GM12878 (cell line): ENCODE measurements around the gene ITGA8. TPM values are rescaled to one million over a fixed set of nuclear protein-coding genes. Genes with fewer than 3 reads are reported as not detected.

Source experiments
- ATF7 ChIP-seq: fragments of 450-650 bp; IDR thresholded peaks from 2 replicates; pipeline ENCODE4 v1.6.1; 2016; ENCODE audit warnings: low read depth, mild to moderate bottlenecking
- CHD4 ChIP-seq: fragments of 200-600 bp; sonication (generic); IDR thresholded peaks from 2 replicates; pipeline ENCODE4 v1.6.1; 2016; ENCODE audit warnings: mild to moderate bottlenecking
- IKZF1 ChIP-seq: fragments of 450-650 bp; conservative IDR thresholded peaks from 2 replicates; pipeline ENCODE4 v1.6.1; 2017; ENCODE audit warnings: antibody characterized with exemption, mild to moderate bottlenecking
- NR2C2 ChIP-seq: IDR thresholded peaks from 2 replicates; pipeline ENCODE4 v1.6.1; 2011; ENCODE audit warnings: borderline replicate concordance, low read depth; ENCODE audit not compliant: control insufficient read depth, insufficient read length
- PBX3 ChIP-seq: IDR thresholded peaks from 2 replicates; pipeline ENCODE4 v1.6.1; 2011; ENCODE audit warnings: mild to moderate bottlenecking, low read depth, low read length, moderate library complexity; ENCODE audit not compliant: insufficient replicate concordance
- POLR2AphosphoS5 ChIP-seq: IDR thresholded peaks from 2 replicates; pipeline ENCODE4 v1.6.1; 2011; ENCODE audit warnings: mild to moderate bottlenecking, low read length, inconsistent platforms
- REST ChIP-seq: IDR thresholded peaks from 2 replicates; pipeline ENCODE4 v1.6.1; 2012; ENCODE audit warnings: mild to moderate bottlenecking, low read depth, low read length
- SMAD5 ChIP-seq: IDR thresholded peaks from 2 replicates; pipeline ENCODE4 v1.6.1; 2016; ENCODE audit warnings: antibody characterized with exemption, low read depth
- STAT1 ChIP-seq: fragments of 450-650 bp; conservative IDR thresholded peaks from 2 replicates; pipeline ENCODE4 v1.6.1; 2014; ENCODE audit warnings: antibody characterized with exemption, mild to moderate bottlenecking
- TARDBP ChIP-seq: IDR thresholded peaks from 2 replicates; pipeline ENCODE4 v1.6.1; 2016; ENCODE audit warnings: borderline replicate concordance
- TCF12 ChIP-seq: IDR thresholded peaks from 2 replicates; pipeline ENCODE4 v1.6.1; 2011; ENCODE audit warnings: low read depth, mild to moderate bottlenecking, low read length
- polyA plus RNA-seq, 11 experiments: library from polyadenylated mRNA; depleted of rRNA in 4 of 11; unstranded in 6 of 11; stranded (reverse) in 5 of 11; fragments of >200 nt; fragmentation: Nextera tagmentation in 4 of 11; fragmentation: Illumina TruSeq in 1 of 11; extraction: Ambion mirVana in 4 of 11; extraction: Trizol in 1 of 11; gene quantifications; 1 replicate in 1 of 11; 2 replicates in 10 of 11; pipeline versions ENCODE4 v1.2.1 to v1.2.3, GENCODE V29; 2011 to 2016; ENCODE audit warnings: inconsistent platforms in 2 of 11, missing spikeins in 2 of 11, low read depth in 1 of 11
- total RNA-seq, 4 experiments: library from RNA; depleted of rRNA in 3 of 4; stranded (reverse); fragments of >200 nt in 3 of 4; fragmentation: Illumina TruSeq in 1 of 4; extraction: Trizol in 1 of 4; gene quantifications; 2 replicates each; pipeline versions ENCODE4 v1.2.1 to v1.2.3, GENCODE V29; 2013 to 2021
- TF ChIP-seq, protein P1 (sequence below), 3 experiments: IDR thresholded peaks in 2 of 3; conservative IDR thresholded peaks in 1 of 3; 2 replicates each; pipeline ENCODE4 v1.5.1; 2011; ENCODE audit warnings: low read depth in 3 of 3, low read length in 3 of 3, mild to moderate bottlenecking in 3 of 3, control low read depth in 2 of 3, moderate library complexity in 2 of 3, inconsistent platforms in 1 of 3, mixed read lengths in 1 of 3; ENCODE audit not compliant: control insufficient read depth in 2 of 3, insufficient read depth in 1 of 3; ENCODE audit errors: extremely low read depth in 1 of 3

Gene ITGA8
- total and polyA plus RNA-seq, 10 of the 15 experiments (the other 5 are each of a cell fraction or from before 2014, with no cell fraction given) = 0.03 TPM; not detected in 9

DNA sequence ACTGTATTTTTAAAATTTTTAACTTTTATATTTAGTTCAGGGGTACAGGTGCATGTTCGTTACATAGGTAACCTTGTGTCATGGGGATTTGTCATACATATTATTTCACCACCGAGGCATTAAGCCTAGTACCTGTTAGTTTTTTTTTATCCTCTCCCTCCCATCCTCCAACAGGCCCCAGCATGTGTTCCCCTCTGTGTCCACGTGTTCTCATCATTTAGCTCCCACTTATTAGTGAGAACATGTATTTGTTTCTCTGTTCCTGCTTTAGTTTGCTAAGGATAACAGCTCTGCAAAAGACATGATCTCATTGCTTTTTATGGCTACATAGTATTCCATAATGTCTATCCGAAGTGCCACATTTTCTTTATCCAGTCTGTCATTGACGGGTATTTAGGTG is 22.4 kb upstream of the ITGA8 start (continued):
- TF ChIP-seq, protein P1, sequence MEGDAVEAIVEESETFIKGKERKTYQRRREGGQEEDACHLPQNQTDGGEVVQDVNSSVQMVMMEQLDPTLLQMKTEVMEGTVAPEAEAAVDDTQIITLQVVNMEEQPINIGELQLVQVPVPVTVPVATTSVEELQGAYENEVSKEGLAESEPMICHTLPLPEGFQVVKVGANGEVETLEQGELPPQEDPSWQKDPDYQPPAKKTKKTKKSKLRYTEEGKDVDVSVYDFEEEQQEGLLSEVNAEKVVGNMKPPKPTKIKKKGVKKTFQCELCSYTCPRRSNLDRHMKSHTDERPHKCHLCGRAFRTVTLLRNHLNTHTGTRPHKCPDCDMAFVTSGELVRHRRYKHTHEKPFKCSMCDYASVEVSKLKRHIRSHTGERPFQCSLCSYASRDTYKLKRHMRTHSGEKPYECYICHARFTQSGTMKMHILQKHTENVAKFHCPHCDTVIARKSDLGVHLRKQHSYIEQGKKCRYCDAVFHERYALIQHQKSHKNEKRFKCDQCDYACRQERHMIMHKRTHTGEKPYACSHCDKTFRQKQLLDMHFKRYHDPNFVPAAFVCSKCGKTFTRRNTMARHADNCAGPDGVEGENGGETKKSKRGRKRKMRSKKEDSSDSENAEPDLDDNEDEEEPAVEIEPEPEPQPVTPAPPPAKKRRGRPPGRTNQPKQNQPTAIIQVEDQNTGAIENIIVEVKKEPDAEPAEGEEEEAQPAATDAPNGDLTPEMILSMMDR (IDR thresholded peaks at IDR 0.05 in 2 of 3, conservative IDR thresholded peaks at IDR 0.05 in 1 of 3; ENCODE audit: control insufficient read depth in 2 of 3, extremely low read depth in 1 of 3, insufficient read depth in 1 of 3, low read depth in 3 of 3, low read length in 3 of 3) = no peak
- TF ChIP-seq TCF12 (no peak), IKZF1 (no peak), PBX3 (no peak), CHD4 (no peak), TARDBP (no peak), SMAD5 (no peak), NR2C2 (no peak), STAT1 (no peak), ATF7 (no peak), POLR2AphosphoS5 (no peak), REST (no peak)
